GM18505 (cell line): Measurements from ENCODE around the gene PLPPR1.

Experiments
- ATAC-seq: cut with Tn5 transposase; IDR thresholded peaks from one replicate; pipeline ENCODE4 v1.9.1; 2021; ENCODE audit not compliant: unreplicated experiment
- POLR2A ChIP-seq: IDR thresholded peaks from 4 replicates; pipeline ENCODE4 v1.6.1; 2011; ENCODE audit warnings: borderline replicate concordance; ENCODE audit not compliant: insufficient read depth, insufficient read length; ENCODE audit errors: extremely low read depth

The PLPPR1 gene

GRCh38 chr9:101167490-101168134 is 139.1 kb downstream of the PLPPR1 start:
- no peak for ATAC-seq
- no peak for TF ChIP-seq POLR2A

GRCh38 chr9:101172616-101173015 is 144.1 kb downstream of the PLPPR1 start:
- no peak for ATAC-seq
- no peak for TF ChIP-seq POLR2A

GRCh38 chr9:101173907-101174306 is 145.4 kb downstream of the PLPPR1 start:
- no peak for ATAC-seq
- no peak for TF ChIP-seq POLR2A

- no peak for TF ChIP-seq POLR2A
- no peak for ATAC-seq
Measured at GRCh38 chr9:101176384-101176783, 147.9 kb downstream of the PLPPR1 start.

- ATAC-seq, result no peak
- TF ChIP-seq POLR2A, result no peak
Measured at GRCh38 chr9:101184813-101185278, 156.3 kb downstream of the PLPPR1 start.

GRCh38 chr9:101191723-101192122 is 163.2 kb downstream of the PLPPR1 start:
- TF ChIP-seq POLR2A, result no peak

GRCh38 chr9:101197026-101197425 is 168.5 kb downstream of the PLPPR1 start:
- no peak for ATAC-seq

More at GRCh38 chr9:101191723-101192122, 163.2 kb downstream of the PLPPR1 start:
- ATAC-seq, result no peak

GRCh38 chr9:101200852-101201251 is 172.3 kb downstream of the PLPPR1 start:
- no peak for ATAC-seq
- TF ChIP-seq POLR2A, result no peak

More at GRCh38 chr9:101197026-101197425, 168.5 kb downstream of the PLPPR1 start:
- no peak for TF ChIP-seq POLR2A

GRCh38 chr9:101201630-101202029 is 173.1 kb downstream of the PLPPR1 start:
- ATAC-seq, result no peak
- TF ChIP-seq POLR2A, result no peak

GRCh38 chr9:101209670-101210069 is 181.1 kb downstream of the PLPPR1 start:
- ATAC-seq, result no peak
- TF ChIP-seq POLR2A, result no peak

- ATAC-seq, result no peak
- TF ChIP-seq POLR2A, result no peak
Measured at GRCh38 chr9:101212661-101213060, 184.1 kb downstream of the PLPPR1 start.

GRCh38 chr9:101219030-101219429 is 190.5 kb downstream of the PLPPR1 start:
- TF ChIP-seq POLR2A, result no peak
- ATAC-seq, result no peak

- no peak for TF ChIP-seq POLR2A
Measured at GRCh38 chr9:101220341-101220740, 191.8 kb downstream of the PLPPR1 start.

GRCh38 chr9:101225271-101225670 is 196.7 kb downstream of the PLPPR1 start:
- no peak for TF ChIP-seq POLR2A
- no peak for ATAC-seq

More at GRCh38 chr9:101220341-101220740, 191.8 kb downstream of the PLPPR1 start:
- no peak for ATAC-seq
